Stimulated activated CD8-positive, alpha-beta memory T cell treated with anti-CD3 and anti-CD28 coated beads, Interleukin-7, amount 100 ng/mL, for 24 hours (primary cell): ENCODE measurements around the gene LAMA5.

Experiments used
- DNase-seq: peaks from one replicate; pipeline ENCODE4 v3.0.0-alpha.2; 2020; ENCODE audit warnings: low read depth

The LAMA5 gene

DNA sequence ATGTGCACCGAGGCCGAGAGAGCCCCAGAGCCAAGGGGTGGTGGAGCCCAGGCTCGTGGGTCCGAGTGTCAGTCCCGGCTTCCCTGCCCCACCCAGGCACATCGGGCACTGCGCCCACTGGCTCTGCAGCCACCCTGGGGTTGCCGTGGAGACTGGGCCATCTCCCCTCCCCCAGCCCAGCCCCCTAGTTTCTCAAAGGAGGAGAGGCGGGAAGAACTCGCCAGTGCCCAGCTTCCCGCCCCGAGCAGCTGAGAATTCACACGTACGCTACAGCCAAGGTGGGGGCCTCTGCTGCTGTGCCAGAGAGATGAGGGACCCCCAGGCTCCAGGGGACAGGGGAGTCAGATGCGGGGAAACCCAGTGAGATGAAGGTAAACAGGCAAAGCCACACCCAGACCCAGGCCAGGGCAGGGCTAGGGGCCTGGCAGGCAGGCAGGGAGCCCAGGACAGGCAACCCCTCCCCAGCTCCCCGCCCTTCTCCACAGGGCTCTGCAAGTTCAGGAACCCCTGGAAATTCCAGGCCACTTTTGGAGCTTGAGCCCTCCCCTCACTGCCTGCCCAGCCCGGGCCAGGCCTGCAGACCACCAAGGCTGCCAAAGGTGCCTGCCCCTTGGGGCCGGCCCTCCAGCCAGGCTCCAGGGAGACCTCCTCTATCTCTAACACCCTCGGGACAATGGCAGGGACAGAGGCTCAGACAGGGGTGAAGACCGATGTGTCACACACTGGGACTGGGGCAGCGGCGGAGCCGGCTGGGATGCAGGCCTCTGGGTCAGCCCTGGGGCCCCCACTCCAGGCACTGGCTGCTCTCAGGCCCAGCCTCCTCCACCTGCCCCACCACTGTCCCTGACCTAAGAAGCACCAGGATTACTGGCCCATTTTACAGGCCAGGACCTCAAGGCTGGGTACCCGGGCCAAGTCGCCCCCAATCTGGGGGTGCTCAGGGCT is 6.0 kb downstream of the LAMA5 start:
- DNase-seq: no peak

DNA sequence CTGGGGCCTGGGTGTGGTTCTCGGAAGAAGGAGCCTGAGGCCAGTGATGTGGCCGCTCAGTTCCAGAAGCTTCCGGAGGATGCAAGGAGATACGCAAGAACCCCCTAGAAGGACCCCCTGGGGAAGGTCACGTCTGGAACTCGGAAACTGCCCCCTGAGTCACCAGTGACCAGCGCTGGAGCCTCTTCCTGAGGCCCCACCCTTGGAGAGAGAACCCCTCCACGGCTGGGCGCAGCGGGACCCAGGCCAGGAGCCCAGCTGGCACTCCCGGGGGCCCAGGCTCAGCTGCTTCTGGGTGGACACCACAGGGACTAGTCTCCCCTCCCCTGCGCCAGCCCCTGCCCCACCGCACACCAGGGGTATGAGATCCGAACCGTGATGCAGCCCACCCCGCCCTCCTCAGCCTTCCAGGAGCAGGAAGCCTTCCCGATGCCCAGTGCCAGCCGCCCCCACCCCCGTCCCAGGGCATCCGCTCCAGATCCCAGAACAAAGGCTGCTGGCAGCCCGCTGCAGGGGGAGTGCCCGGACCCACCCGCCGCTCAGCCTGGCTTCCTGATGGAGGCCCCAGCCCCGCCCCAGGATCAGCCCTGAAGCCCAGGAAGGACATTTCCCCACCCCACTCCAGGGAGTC is 7.5 kb downstream of the LAMA5 start:
- DNase-seq: no peak

DNA sequence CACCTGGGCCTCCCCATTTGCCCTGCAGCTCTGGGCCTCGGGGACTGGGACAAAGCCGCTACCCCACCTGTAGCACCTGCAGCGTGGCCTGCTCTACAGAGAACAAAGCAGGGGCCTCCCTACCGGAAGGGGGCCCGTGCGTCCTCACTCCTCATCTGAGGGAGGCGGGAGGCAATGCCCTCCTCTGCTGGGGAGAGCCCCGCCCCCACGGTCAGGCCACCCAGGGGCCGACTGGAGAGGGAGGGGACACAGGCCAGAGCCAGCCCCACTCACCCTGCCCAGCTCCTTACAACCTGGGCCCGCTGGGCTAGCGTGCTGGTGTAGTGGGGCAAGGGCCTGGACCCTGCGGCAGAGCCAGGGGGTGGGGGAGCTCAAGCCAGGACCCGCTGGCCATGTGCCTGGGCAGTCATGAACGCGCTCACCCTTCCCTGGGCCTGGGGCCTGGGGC is 8.0 kb downstream of the LAMA5 start:
- no peak for DNase-seq

DNA sequence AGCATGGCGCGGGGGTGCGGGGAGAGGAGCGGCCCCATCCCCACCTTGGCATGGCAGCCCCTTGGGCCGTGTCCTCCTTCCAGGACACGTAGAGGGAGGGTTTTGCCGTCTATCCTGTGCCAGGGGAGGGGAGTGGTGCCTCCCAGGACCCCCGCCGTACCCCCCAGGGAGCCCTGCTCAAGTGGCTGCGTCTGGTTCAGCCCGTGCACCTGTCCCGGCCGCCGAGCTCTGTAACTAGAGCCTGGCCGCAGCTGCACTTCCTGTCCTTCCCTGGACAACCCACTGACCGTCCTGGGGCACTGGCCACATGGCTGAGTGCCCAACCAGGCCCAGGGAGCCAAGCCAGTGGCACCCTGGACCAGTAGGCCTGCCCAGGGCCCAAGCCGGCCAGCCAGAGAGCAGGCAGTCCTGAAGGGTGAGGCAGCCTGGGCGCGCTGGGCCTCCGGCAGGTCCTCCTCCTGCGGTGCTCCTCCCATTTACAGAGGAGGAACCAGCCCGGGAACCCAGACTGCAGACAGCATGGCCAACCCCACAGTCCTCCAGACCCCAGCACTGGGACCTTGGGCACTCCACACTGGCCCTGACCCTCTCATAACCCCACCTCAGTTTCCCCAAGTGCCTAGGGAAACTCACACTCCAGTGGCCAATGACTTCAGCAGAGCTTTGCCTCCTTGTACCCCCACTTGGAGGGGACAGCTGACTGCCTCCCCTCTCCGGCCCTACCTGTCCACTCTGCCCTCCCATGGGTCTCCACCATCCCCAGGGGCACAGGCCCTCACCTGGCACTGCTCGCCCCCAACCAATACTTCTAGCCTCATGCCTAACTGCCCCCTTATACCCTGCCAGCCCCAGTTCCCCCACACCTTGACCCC is 8.7 kb downstream of the LAMA5 start:
- DNase-seq: no peak

DNA sequence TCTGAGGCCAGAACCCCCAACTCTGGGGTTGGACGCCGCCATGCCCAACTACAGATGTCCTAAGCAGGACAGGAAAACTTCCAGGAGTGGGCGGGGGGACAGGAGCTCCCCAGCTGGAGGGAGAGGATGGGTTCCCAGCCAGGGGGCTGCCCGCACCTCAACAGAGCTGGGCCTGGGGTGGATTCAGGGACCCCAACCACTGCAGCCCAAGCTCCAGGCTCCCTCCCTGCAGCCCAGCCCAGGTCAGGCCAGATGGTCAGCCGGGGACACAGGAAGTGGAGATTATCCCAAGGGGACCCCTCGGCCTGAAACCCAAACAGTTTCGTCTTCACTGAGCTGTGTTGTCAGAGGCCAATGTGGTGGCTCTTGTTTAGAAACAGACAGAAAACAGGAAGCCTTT is 9.4 kb downstream of the LAMA5 start:
- DNase-seq: no peak

DNA sequence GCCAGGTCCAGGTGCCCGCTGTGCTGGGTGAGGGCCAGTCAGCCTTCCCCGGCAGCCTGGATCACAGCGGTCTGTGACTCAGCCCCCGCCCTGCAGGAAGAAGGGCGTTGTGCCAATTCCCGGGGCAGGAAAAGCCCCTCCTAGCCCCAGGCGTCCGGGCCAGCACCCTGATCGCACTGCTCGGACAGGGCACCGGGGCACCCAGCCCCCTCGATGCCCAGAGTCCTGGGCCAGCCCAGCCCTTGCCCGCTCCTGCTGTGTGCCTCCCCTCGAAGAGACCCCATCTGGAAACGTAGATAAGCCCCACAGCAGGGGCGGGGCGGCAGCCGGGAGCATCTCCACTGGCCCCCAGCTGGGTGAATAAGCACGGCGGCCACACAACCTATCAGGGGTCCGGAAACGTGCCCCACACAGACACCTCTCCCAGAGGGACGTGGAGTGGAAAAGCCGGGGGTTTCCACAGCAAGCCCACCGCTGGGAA is 9.9 kb downstream of the LAMA5 start:
- no peak for DNase-seq

DNA sequence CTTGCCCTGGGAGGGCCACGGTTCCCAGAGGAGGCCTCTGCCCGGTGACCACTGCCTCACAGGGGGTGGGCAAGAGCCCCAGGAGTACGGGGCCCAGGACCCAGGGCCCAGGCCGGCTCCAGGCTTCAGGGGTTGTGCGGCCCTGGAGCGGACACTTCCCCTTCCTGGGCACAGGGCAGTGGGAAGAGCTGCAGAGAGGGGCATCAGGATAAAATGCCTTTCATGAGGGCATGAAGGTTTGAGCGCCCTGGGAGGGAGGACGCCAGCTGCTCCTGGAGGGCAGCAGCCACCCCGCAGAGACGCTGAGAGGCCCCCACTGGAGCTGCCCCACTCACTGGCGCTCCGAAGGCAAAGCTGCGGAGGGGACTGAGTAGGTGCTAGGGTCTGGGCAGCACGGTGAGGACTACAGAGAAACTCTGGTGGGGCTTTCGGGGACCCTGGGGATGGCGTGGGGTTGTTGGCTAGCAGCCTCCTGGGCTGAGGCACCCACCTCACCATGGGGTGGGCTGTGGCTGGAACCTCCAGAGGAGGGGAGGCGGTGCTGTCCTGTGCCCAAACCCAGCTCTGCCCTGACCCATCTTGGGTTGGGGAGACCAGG is 10.4 kb downstream of the LAMA5 start:
- no peak for DNase-seq

DNA sequence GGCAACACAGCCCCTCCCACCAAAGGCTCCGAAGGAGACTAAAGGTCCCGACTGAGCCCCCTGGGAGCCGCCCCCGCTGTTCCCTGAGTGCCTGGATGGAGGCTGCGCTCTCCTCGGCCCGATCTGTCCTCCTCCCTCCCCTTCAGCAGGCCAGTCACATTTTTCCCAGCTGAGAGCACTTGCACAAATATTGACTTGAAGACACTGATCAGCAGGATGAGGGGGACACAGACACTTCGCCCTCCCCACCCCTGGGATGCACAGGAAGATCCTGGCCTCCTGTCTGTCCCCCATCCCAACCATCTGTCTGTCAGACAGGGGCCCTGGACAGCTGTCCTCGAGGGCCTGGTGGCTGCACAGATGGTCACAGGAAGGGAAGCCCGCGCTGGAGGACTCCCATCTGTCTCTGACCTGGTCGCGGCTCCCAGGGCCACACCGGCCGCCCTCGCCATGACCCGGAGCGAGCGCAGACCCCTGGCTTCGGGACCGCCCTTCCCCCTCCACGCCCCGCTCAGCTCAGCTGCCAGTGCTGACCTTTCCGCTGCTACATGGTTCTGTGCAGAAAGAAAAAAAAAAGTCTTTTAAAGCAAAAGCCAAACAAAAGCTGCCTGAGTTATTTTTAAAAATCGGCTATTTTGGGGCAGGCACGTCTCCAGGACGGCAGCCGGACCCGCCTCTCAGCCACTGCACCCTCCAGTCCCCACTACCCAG is 11.1 kb downstream of the LAMA5 start:
- DNase-seq: no peak

DNA sequence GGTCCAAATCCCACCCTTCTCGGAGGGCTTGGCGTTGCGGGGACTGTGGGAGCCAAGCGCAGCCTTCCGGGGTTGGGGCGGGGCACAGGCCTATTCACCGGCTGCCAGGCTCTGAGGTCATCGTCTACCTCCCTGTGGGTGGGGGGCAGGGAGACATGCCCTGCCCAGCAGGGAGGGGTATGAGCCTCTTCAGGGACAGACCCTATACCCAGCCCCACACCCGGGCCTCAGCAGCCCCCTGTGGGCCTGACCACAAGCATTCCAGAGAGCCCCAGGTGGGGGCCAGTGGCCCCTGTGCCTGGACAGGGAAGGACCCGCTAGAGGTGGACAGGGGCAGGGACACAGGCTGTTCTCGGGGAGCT is 11.6 kb downstream of the LAMA5 start:
- no peak for DNase-seq

DNA sequence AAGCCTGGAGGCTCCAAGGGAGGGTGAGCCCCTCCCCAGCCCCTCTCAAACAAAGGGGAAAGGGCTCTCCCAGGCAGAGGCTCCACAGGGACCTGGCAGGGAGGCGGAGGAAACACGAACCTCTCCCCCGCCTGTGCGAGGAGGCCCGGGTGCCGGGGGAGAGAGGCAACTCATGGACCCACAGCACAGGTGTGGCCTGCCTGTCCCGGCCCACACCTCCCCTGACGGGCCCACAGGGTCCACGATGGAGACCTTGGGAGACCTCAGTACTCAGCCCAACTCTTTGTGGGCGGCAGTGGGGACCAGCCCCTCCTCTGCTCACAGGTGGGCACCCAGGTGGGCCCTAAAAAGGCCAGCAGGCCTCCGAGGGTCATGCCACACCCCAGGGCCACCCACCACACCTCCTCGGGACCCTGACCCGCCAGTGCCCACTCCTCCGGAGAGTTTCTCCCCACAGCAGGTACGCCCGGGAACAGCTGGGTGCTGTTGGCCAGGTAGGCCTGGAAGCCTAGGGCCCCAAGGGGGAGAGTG is 12.2 kb downstream of the LAMA5 start:
- DNase-seq: no peak

DNA sequence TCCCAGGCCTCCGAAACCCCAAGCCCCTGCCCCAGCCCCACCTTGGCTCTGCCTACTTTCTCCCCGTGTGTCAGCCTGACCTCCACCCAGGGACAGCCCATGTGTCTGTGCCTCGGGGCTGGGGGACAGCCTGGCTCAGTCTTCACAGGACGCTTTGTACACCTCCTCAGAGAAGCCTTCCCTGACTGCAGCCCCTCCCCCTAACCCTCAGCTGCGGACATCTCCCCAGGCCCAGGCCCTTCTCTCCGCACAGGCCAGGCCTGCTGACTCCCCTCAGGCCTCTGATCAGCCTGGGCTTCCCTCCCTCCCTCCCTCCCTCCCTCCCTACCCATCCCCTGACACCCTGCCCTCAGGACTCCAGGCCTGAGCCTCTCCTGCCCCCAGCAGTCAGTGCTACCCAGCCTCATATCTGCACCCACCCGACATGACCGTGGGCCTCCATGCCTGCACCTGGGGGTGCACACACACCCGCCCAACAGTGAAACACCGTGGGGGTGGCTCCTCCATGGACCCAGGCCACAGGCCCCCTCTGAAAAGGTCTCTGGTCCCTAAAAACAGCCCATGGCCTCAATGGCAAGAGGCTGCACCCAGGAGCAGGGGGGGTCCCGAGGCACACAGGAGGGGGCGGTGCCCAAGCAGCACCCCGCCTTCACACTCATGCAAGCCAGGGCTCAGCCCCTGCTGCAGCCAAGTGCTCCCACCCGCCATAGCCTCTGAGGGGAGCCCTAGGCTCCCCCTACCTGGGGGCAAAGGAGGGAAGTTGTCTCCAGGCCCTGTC is 12.9 kb downstream of the LAMA5 start:
- DNase-seq: no peak

DNA sequence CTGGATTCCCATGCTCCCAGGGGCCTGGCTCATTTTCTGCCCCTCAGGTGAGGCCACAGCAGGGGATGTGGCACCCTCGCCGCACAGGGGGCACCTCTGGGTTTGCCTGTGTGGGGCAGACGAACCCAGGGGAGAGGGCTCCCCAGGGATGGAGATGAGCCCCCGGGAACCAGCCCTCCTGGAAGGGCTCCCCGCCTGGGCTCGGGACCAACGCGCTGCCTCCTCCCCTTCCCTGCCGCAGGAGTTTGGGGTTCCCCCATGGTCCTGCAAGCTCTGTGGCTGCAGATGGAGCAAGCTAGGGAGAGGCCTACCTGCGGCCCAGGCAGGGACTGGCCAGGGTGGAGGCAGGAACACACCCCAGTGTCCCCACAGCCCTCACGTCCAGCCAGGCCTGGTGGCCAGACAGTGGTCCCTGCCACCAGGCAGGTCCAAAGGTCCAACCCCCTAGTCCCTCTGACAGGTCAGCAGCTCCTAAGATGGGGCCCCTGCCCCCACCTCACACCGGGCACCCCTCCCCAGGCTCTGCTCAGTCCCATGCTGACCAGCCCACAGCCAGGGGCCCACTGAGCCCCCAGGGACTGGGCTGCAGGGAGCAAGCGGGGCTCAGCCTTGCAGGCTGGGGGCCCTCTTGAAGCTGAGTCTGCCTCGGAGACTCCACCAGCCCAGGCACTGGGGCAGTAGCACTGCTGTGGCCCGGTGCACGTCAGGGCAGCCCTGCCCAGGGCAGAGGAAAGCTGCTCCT is 13.7 kb downstream of the LAMA5 start:
- DNase-seq: no peak

DNA sequence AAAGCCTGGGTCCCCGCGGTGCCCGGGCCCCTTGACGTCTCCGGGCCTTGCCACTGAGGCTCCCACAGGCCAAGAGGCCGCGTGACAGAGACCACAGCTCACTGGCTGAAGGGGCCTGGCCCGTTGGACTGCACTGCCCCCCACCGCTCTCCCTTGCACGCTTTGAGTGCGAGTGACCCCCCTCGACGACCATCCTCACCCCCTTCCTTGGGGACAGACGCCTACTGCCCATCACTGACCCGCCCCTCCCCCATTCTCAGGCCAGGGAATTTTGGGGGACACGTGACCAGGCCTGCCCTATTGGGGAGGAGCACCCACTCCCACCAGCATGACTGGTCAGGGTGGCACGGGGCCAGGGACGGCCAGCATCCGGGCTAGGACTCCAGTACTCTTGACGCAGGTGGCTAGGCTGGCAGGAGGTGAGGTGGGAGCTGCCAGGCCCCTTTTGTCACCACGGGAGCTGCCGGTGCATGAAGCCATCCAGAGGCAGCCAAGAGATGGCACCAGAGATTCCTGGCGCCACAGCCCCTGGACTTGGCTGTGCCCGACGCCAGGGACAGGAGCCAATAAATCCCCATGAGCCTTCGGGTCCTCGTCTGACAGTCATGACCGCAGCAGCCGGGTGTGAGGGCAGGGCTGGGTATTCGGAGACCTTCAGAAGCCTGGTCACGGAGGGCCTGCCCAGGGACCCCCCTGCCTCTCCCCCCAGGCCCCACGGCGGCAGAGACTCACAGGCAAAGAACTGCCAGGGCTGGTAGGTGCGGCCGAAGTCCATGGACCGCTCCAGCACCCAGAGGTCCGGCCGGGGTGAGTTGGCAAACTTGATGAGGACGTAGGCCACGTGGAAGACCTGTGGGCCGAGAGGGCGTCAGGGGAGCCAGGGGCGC is 14.5 kb downstream of the LAMA5 start:
- no peak for DNase-seq

DNA sequence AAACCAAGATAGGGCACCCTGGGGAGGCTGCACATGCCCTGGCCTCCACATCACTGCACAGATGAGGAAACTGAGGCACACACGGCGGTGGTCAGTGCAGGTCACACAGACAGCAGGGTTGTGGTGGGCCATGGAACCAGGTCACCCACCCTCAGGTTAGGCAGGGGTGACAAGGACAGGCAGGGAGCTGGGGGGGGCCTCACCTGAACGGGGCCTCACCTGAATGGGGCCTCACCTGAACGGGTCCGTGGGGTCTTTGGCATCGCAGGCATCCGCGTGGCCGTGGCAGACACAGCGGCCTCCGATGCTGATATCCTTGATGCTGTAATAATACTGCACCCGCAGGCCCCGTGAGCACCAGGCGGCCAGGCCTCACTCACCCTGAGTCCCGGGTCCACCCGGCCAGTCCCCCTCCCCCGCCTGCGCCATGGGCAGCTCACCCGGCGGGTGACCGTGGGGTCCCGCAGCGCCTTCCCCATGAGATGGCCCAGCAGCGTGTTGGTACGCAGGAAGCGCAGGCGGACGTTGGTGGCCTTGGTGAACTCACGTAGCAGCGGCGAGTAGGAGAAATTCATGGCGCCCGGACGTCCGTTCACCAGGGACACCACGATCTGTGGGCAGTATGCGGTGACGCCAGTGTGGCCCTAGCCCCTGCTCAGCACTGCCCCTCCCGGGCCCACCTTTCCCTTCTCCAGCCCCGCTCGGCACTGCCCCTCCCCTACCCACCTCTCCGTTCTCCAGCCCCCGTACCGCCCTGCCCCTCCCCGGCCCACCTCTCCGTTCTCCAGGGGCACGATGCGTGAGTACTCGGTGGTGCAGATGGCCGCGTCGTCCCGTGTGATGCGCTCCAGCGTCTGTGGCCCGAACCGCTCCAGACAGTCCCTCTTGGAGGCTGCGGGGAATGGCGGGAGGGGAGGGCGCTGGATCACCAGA is 15.4 kb downstream of the LAMA5 start:
- DNase-seq: no peak

DNA sequence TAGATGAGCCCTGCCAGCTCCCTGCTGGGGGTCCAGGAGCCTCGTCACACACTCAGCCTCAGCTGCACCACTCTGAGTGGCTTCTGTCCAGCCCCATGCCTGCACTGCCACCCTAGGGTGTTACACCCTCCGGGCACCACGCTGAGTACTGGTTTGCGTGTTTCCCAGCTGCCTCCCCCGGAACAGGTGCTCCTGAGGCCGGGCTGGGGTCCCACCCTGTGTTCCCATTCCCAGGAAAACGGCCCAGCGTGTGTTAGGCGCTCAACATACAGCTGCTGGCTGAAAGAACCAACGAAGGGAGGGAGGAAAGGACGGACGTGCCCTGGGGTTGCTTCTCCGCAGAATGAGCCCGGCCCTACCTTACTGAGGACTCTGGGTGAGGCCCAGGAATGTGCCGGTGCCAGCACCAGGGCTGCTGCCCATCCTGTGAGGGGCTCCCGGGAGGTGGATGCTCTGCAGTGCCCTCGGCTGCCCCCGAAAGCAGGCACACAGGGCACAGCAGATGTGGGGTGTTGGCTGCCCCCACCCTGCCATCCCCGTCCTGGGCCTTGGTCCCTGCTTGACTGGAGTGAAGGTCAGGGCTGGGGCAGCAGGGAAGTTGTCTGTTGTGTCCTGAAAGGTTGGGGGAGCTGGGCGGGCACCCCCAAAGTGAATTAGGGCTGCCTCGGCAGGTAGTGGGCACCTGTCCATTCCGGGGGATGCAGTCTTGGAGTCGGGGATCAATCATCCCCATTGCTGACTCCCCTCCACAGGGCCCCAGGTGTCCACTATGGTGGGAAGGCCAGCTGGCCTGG is 16.3 kb downstream of the LAMA5 start:
- DNase-seq: no peak

DNA sequence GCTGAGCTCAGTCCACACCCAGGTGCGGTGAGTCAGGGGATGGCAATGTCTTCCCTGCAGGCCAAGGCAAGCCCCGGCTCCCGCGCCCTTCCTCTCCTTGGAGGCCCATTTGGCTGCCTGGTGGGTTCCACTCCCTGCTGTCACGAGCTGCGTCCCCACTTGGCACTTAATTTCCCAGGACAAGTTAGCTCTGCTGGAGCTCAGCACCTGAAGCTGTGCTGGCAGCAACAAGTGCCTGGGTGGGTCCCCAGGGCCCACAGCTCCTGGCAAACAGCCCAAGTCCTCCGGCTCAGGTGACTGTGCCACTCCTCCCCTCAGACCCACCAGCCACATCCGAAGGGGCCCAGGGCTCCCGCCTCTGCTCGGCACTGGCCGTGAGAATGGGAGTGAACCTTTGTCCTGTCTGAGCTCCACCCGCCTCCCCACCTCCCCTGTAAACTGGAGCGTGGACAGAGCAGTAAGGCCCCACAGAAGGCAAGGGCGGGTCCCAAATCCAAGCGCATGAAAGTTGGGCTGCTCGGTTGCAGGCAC is 16.9 kb downstream of the LAMA5 start:
- no peak for DNase-seq
